Measurements from ENCODE around the gene TARDBP.
"Not testable (repeated sequence)": the region's sequence is repeated elsewhere in the genome, so short reads cannot be mapped to it uniquely, and the experiment has no call there.

TARDBP gene

GRCh38 chr1:11061652-11062365 lies 49.4 kb downstream of the TARDBP start:
- DNase-seq, result peak; percentile 38

GRCh38 chr1:11062965-11063401 lies 50.5 kb downstream of the TARDBP start:
- no peak for DNase-seq

GRCh38 chr1:11063937-11064537 lies 51.6 kb downstream of the TARDBP start:
- peak; percentile 62 for DNase-seq

GRCh38 chr1:11064942-11065341 lies 52.5 kb downstream of the TARDBP start:
- DNase-seq, result no peak

GRCh38 chr1:11065796-11066195 lies 53.3 kb downstream of the TARDBP start:
- no peak for DNase-seq

- DNase-seq, result no peak
Observed at GRCh38 chr1:11067716-11068599, 55.5 kb downstream of the TARDBP start.

GRCh38 chr1:11068600-11069473 lies 56.4 kb downstream of the TARDBP start:
- no peak for DNase-seq

GRCh38 chr1:11070876-11071275 lies 58.4 kb downstream of the TARDBP start:
- DNase-seq, result no peak

GRCh38 chr1:11071463-11072215 lies 59.2 kb downstream of the TARDBP start:
- no peak for DNase-seq

- no peak for DNase-seq
Observed at GRCh38 chr1:11072216-11072917, 59.9 kb downstream of the TARDBP start.

- DNase-seq, result not testable (repeated sequence)
Observed at GRCh38 chr1:11073398-11073797, 60.9 kb downstream of the TARDBP start.

Measured in NCI-H82 (cell line).